Superior temporal gyrus (tissue), 1 donor: Measurements from ENCODE around the gene HNF1A.
"Not testable (repeated sequence)": the region's sequence is repeated elsewhere in the genome, so short reads cannot be mapped to it uniquely, and the experiment has no call there.

Experiments
- DNase-seq: peaks from one replicate; pipeline ENCODE4 v3.0.0-alpha.2; 2016; ENCODE audit errors: extremely low spot score

Gene HNF1A

GRCh38 chr12:121011820-121012219 is 33.5 kb downstream of the HNF1A start:
- no peak for DNase-seq

GRCh38 chr12:121013715-121014114 is 35.4 kb downstream of the HNF1A start:
- no peak for DNase-seq

- DNase-seq = peak; percentile 99
These were observed 37.8 kb downstream of the HNF1A start, which contains the start of gene C12orf43 for GRCh38 chr12:121015825-121016766. Gene C12orf43 (minus strand): TSS chr12:121016487. CDS start chr12:121016474, 13 bp downstream.

- no peak for DNase-seq
These were observed 39.7 kb downstream of the HNF1A start for GRCh38 chr12:121017966-121018491.

- DNase-seq = no peak
These were observed 40.7 kb downstream of the HNF1A start for GRCh38 chr12:121018860-121019617.

GRCh38 chr12:121021754-121022153 is 43.4 kb downstream of the HNF1A start:
- DNase-seq = no peak

- DNase-seq = no peak
These were observed 44.4 kb downstream of the HNF1A start for GRCh38 chr12:121022713-121023112.

GRCh38 chr12:121023799-121024198 is 45.5 kb downstream of the HNF1A start:
- no peak for DNase-seq

GRCh38 chr12:121025442-121026226 is 47.3 kb downstream of the HNF1A start:
- no peak for DNase-seq

GRCh38 chr12:121026274-121027045 is 48.1 kb downstream of the HNF1A start:
- DNase-seq = no peak

GRCh38 chr12:121030576-121031212 is 52.4 kb downstream of the HNF1A start:
- no peak for DNase-seq

GRCh38 chr12:121033625-121034349 is 55.4 kb downstream of the HNF1A start:
- no peak for DNase-seq

GRCh38 chr12:121034616-121035305 is 56.4 kb downstream of the HNF1A start:
- no peak for DNase-seq

- no peak for DNase-seq
These were observed 58.5 kb downstream of the HNF1A start for GRCh38 chr12:121036810-121037326.

- peak; percentile 22 for DNase-seq
These were observed 60.7 kb downstream of the HNF1A start, which contains the start of gene OASL for GRCh38 chr12:121038861-121039668. Gene OASL (minus strand): TSS chr12:121039246. CDS start chr12:121038971, 275 bp downstream.

GRCh38 chr12:121043067-121043466 is 64.7 kb downstream of the HNF1A start:
- no peak for DNase-seq

- not testable (repeated sequence) for DNase-seq
These were observed 69.1 kb downstream of the HNF1A start for GRCh38 chr12:121047400-121047799.

- no peak for DNase-seq
These were observed 70.1 kb downstream of the HNF1A start for GRCh38 chr12:121048442-121048841.
